ENCODE data around the gene CAPZA3.
"Not testable (repeated sequence)": the region's sequence is repeated elsewhere in the genome, so short reads cannot be mapped to it uniquely, and the experiment has no call there.

Gene CAPZA3

DNA sequence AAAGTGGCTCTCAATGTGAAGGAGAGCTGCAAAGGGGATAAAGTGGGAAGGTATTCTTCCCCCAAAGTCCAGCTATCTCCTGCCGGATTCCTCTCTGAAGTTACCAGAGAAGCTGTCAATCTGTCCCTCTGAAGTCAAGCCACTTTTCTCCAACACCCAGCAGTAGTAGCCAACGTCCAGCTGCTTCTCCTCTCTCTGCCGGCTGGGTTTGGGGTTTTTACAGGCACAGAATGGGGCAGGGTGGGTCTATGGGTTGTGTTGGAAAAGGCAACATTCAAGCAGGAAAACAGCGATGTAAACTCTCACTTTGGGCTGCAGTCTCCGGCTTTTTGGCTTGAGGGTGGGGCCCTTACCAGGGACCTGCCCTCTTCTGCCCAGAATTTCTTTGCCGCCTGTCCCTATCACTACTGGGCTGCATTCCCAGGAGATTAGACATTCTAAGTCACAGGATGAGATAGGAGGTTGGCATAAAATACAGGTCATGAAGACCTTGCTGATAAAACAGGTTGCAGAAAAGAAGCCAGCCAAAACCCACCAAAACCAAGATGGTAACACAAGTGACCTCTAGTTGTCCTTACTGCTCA lies 16.3 kb downstream of the CAPZA3 start:
- no peak for DNase-seq

DNA sequence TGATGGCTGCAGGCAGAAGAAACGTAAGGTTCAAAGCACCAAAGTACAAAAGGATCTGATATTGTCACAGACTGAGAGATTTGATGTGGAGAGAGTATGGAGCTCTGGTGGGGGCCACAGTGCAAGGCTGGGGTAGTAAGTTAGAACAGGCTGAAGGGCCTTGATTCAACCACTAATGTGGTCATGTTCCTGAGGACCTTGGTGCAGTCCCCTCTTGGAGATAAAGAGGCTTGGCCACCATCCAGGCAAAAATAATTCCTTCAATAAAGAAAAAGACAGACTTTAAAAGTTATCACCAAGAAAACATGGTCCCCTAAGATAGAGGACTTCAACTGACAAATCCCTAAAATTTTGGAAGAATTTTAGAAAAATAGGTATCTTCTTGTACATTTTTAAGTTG lies 17.4 kb downstream of the CAPZA3 start:
- DNase-seq = no peak

DNA sequence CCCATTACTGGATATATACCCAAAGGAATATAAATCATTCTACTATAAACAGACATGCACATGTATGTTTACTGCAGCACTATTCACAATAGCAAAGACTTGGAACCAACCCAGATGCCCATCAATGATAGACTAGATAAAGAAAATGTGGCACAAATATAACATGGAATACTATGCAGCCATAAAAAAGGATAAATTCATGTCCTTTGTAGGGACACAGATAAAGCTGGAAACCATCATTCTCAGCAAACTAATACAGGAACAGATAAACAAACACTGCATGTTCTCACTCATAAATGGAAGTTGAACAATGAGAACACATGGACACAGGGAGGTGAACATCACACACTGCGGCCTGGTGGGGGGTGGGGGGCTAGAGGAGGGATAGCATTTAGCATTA lies 28.6 kb downstream of the CAPZA3 start:
- not testable (repeated sequence) for DNase-seq

DNA sequence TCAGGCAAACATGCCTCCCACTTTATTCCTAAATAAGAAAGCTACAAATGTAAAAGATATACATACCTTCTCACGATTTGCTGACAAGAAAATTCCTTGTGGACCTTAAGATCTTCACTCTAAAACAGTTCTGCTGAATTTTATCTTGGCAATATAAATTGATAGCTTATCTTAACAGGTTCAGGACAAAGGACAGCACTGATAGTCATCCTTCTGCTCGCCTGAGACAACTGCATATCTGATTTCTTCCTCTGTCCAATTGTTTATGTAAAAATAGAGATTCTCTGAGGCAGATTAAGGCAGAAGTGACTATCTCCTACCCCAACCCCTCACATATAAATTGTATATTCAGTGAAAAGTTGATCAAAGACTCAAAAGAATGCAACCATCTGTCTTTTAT lies 44.9 kb downstream of the CAPZA3 start:
- no peak for DNase-seq

DNA sequence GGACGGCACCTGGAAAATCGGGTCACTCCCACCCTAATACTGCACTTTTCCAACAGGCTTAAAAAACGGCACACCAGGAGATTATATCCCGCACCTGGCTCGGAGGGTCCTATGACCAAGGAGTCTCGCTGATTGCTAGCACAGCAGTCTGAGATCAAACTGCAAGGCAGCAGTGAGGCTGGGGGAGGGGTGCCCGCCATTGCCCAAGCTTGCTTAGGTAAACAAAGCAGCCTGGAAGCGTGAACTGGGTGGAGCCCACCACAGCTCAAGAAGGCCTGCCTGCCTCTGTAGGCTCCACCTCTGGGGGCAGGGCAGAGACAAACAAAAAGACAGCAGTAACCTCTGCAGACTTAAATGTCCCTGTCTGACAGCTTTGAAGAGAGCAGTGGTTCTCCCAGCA lies 47.5 kb downstream of the CAPZA3 start:
- not testable (repeated sequence) for DNase-seq
